Prostate gland (tissue), 2 donors: ENCODE measurements around the gene TAF4. TPM values are rescaled to one million over a fixed set of nuclear protein-coding genes. Genes with fewer than 3 reads are reported as not detected.

ENCODE experiments used
- DNase-seq: peaks from one replicate; pipeline ENCODE4 v3.0.0-alpha.2; 2019; ENCODE audit warnings: low spot score
- H3K27ac ChIP-seq, 2 donors: fragments of 200-600 bp; sonication (generic); 2 replicates each; pipeline ENCODE4 v1.5.1; 2017 to 2019
- H3K27me3 ChIP-seq: fragments of 200-600 bp; sonication (generic); replicated peaks from 2 replicates; pipeline ENCODE4 v1.5.1; 2019; ENCODE audit not compliant: insufficient read depth
- H3K36me3 ChIP-seq, 2 donors: fragments of 200-600 bp; sonication (generic); 1 replicate in 1 of 2; 2 replicates in 1 of 2; pipeline versions ENCODE4 v1.5.1 to v1.8.1; 2017 to 2019
- H3K4me1 ChIP-seq: fragments of 200-600 bp; sonication (generic); replicated peaks from 2 replicates; pipeline ENCODE4 v1.5.1; 2019
- H3K4me3 ChIP-seq, 2 donors: fragments of 200-600 bp; sonication (generic); 2 replicates each; pipeline ENCODE4 v1.5.1; 2017 to 2019
- H3K9me3 ChIP-seq: fragments of 200-600 bp; sonication (generic); 2 replicates; pipeline ENCODE4 v1.5.1; 2017
- CTCF ChIP-seq, 4 experiments: fragments of 200-600 bp in 2 of 4; fragments of 450-650 bp in 2 of 4; sonication (generic) in 2 of 4; IDR thresholded peaks; 1 replicate in 3 of 4; 2 replicates in 1 of 4; pipeline ENCODE4 v1.5.1; 2016 to 2019; ENCODE audit warnings: antibody characterized with exemption in 4 of 4, mild to moderate bottlenecking in 2 of 4, moderate library complexity in 2 of 4
- POLR2A ChIP-seq: fragments of 450-650 bp; IDR thresholded peaks from one replicate; pipeline ENCODE4 v1.6.1; 2016; ENCODE audit warnings: antibody characterized with exemption, mild to moderate bottlenecking
- POLR2AphosphoS5 ChIP-seq: sonication (generic); formaldehyde crosslinking; IDR thresholded peaks from one replicate; pipeline ENCODE4 v1.6.1; 2017; ENCODE audit warnings: antibody characterized with exemption
- WGBS: methylation state at CpG from one replicate; pipeline ENCODE4 v1.1.5; 2018; 5-methylcytosine and 5-hydroxymethylcytosine counted together
- intact Hi-C: fragments of 100-400 bp; cut with DNase I; formaldehyde crosslinking; loops from one replicate; pipeline ENCODE4 v1.14.2; 2022
- total RNA-seq, 2 donors: library from RNA; depleted of rRNA; stranded (reverse); fragments of >200 nt; gene quantifications; one replicate each; pipeline ENCODE4 v1.1.0, GENCODE V29; 2016

The TAF4 gene
- total RNA-seq, 2 donors from 2014 or later: 19.9 to 57.1 TPM

GRCh38 chr20:61968932-61969331, 96.7 kb downstream of the TAF4 start:
- Histone ChIP-seq H3K27ac (no peak overlapping the region), H3K36me3 (peaks cover 0 to 3% of the 10 kb centered on the region in 2 donors), H3K9me3 (no peaks in the 10 kb centered on the region), H3K27me3 (no peaks in the 10 kb centered on the region), H3K4me1 (no peaks in the 10 kb centered on the region), H3K4me3 (no peak overlapping the region)
- no peak for TF ChIP-seq CTCF (IDR thresholded peaks at IDR 0.05)
- no peak for TF ChIP-seq POLR2AphosphoS5
- no peak for TF ChIP-seq POLR2A
- intact Hi-C loops: no loop called here
- no peak for DNase-seq
- WGBS: 81% methylated on average over 11 of the region's 11 CpGs

GRCh38 chr20:61968036-61968810, 97.5 kb downstream of the TAF4 start:
- Histone ChIP-seq H3K9me3 (no peaks in the 10 kb centered on the region), H3K36me3 (no peaks in the 10 kb centered on the region), H3K4me1 (no peaks in the 10 kb centered on the region), H3K27me3 (no peaks in the 10 kb centered on the region), H3K27ac (no peak overlapping the region), H3K4me3 (no peak overlapping the region)
- DNase-seq: no peak
- intact Hi-C loops: no loop called here
- WGBS: 75% methylated on average over 22 of the region's 22 CpGs
- TF ChIP-seq CTCF (IDR thresholded peaks at IDR 0.05) (no peak), POLR2A (no peak), POLR2AphosphoS5 (no peak)

- WGBS: 56% methylated on average over 7 of the region's 7 CpGs
- TF ChIP-seq POLR2A (no peak), CTCF (IDR thresholded peaks at IDR 0.05) (no peak), POLR2AphosphoS5 (no peak)
Measured at GRCh38 chr20:61967300-61967699, 98.4 kb downstream of the TAF4 start.

GRCh38 chr20:61966492-61967244, 99.0 kb downstream of the TAF4 start:
- H3K27ac ChIP-seq: no peak overlapping the region
- DNase-seq: no peak
- H3K4me3 ChIP-seq: no peak overlapping the region
- no peaks in the 10 kb centered on the region for H3K36me3 ChIP-seq
- H3K27me3 ChIP-seq: no peaks in the 10 kb centered on the region
- H3K4me1 ChIP-seq: no peaks in the 10 kb centered on the region
- WGBS: 79% methylated on average over 20 of the region's 25 CpGs
- intact Hi-C loops: no loop called here
- TF ChIP-seq POLR2A (no peak), POLR2AphosphoS5 (no peak), CTCF (IDR thresholded peaks at IDR 0.05) (no peak)
- H3K9me3 ChIP-seq: no peaks in the 10 kb centered on the region

More at GRCh38 chr20:61967300-61967699, 98.4 kb downstream of the TAF4 start:
- intact Hi-C loops: no loop called here
- no peak for DNase-seq
- Histone ChIP-seq H3K27ac (no peak overlapping the region), H3K4me1 (no peaks in the 10 kb centered on the region), H3K4me3 (no peak overlapping the region), H3K36me3 (no peaks in the 10 kb centered on the region), H3K27me3 (no peaks in the 10 kb centered on the region), H3K9me3 (no peaks in the 10 kb centered on the region)
